IMR-90 (cell line): ENCODE results near the gene EMC9. TPM values are rescaled to one million over a fixed set of nuclear protein-coding genes. Genes with fewer than 3 reads are reported as not detected.

Source experiments
- ATAC-seq: fragments of 200-7000 bp; cut with Tn5 transposase; 2 replicates; pipeline ENCODE4 v1.9.1; 2020; ENCODE audit warnings: low read depth, mild to moderate bottlenecking, moderate library complexity
- BruUV-seq: library from RNA; stranded (reverse); fragments of 400-500 nt; replicated peaks from 2 replicates; lab custom pipeline; 2021; lab: Mats Ljungman, UMichigan
- CTCF ChIA-PET: fragments of 300-600 bp; formaldehyde crosslinking; extraction: SDS; loops from one replicate; lab custom pipeline; 2021; ENCODE audit warnings: antibody characterized with exemption; lab: Yijun Ruan, JAX
- POLR2A ChIA-PET: fragments of 300-600 bp; sonication (Branson Sonifier 250); formaldehyde crosslinking; loops from one replicate; lab custom pipeline; 2022; ENCODE audit warnings: antibody characterized with exemption; ENCODE audit not compliant: unreplicated experiment; lab: Charles Lee
- DNase-seq: peaks from one replicate; pipeline ENCODE4 v3.0.0; 2013
- H2AFZ ChIP-seq: replicated peaks from 2 replicates; pipeline ENCODE3; 2013; ENCODE audit warnings: low read length, mild to moderate bottlenecking; ENCODE audit not compliant: poor library complexity
- H2AK5ac ChIP-seq: 2 replicates; pipeline ENCODE4 v1.6.1; 2013; ENCODE audit warnings: low read depth, low read length, inconsistent platforms
- H2AK9ac ChIP-seq: replicated peaks from 2 replicates; pipeline ENCODE3; 2013; ENCODE audit warnings: mild to moderate bottlenecking, low read depth, low read length, moderate library complexity; ENCODE audit not compliant: poor library complexity
- H2BK120ac ChIP-seq: 2 replicates; pipeline ENCODE4 v1.6.1; 2013; ENCODE audit warnings: low read depth, low read length, inconsistent platforms
- H2BK15ac ChIP-seq: 3 replicates; pipeline ENCODE4 v1.6.1; 2013; ENCODE audit warnings: low read depth, low read length, inconsistent platforms
- H2BK20ac ChIP-seq: 2 replicates; pipeline ENCODE4 v1.6.1; 2013; ENCODE audit warnings: low read depth, mild to moderate bottlenecking, inconsistent platforms, low read length, moderate library complexity
- H2BK5ac ChIP-seq: 2 replicates; pipeline ENCODE4 v1.6.1; 2013; ENCODE audit warnings: mild to moderate bottlenecking, low read depth, low read length, inconsistent platforms; ENCODE audit not compliant: poor library complexity, severe bottlenecking
- H3K14ac ChIP-seq: replicated peaks from 2 replicates; pipeline ENCODE4 v1.6.1; 2013; ENCODE audit warnings: low read depth, low read length, inconsistent platforms
- H3K18ac ChIP-seq: 2 replicates; pipeline ENCODE4 v1.6.1; 2013; ENCODE audit warnings: low read depth, low read length, control low read depth
- H3K23ac ChIP-seq: 2 replicates; pipeline ENCODE4 v1.6.1; 2013; ENCODE audit warnings: low read depth, low read length, inconsistent platforms
- H3K27ac ChIP-seq: 2 replicates; pipeline ENCODE4 v1.5.1; 2013; ENCODE audit warnings: mild to moderate bottlenecking, control low read depth, low read length; ENCODE audit not compliant: insufficient read depth
- H3K27me3 ChIP-seq: 2 replicates; pipeline ENCODE4 v1.6.1; 2013; ENCODE audit warnings: low read length; ENCODE audit not compliant: control insufficient read depth, insufficient read depth
- H3K36me3 ChIP-seq: 2 replicates; pipeline ENCODE4 v1.6.1; 2013; ENCODE audit warnings: low read length, mixed read lengths; ENCODE audit not compliant: control insufficient read depth, insufficient read depth
- H3K4ac ChIP-seq: 2 replicates; pipeline ENCODE4 v1.6.1; 2013; ENCODE audit warnings: low read depth, low read length, inconsistent platforms
- H3K4me1 ChIP-seq: 2 replicates; pipeline ENCODE4 v1.6.1; 2013; ENCODE audit warnings: low read length, mixed read lengths; ENCODE audit not compliant: control insufficient read depth, insufficient read depth
- H3K4me2 ChIP-seq: 2 replicates; pipeline ENCODE4 v1.6.1; 2013; ENCODE audit warnings: low read depth, mild to moderate bottlenecking, control low read depth, low read length, moderate library complexity
- H3K4me3 ChIP-seq: 2 replicates; pipeline ENCODE4 v1.5.1; 2013; ENCODE audit warnings: low read depth, mild to moderate bottlenecking, control low read depth, low read length, moderate library complexity; ENCODE audit not compliant: insufficient read depth
- H3K56ac ChIP-seq: 2 replicates; pipeline ENCODE4 v1.6.1; 2013; ENCODE audit warnings: low read length, inconsistent platforms; ENCODE audit not compliant: insufficient read depth; ENCODE audit errors: extremely low read depth
- H3K79me1 ChIP-seq, 2 experiments: 2 replicates each; pipeline ENCODE4 v1.6.1; 2013; ENCODE audit warnings: low read length in 2 of 2, inconsistent platforms in 1 of 2, low read depth in 1 of 2
- H3K9ac ChIP-seq: 2 replicates; pipeline ENCODE4 v1.6.1; 2013; ENCODE audit warnings: low read depth, low read length, control low read depth
- H3K9me1 ChIP-seq: 2 replicates; pipeline ENCODE4 v1.6.1; 2013; ENCODE audit warnings: low read length, inconsistent platforms; ENCODE audit not compliant: insufficient read depth
- H3K9me3 ChIP-seq: 2 replicates; pipeline ENCODE4 v1.6.1; 2013; ENCODE audit warnings: low read length; ENCODE audit not compliant: control insufficient read depth, insufficient read depth
- H4K20me1 ChIP-seq: 2 replicates; pipeline ENCODE4 v1.6.1; 2013; ENCODE audit warnings: low read length, inconsistent platforms; ENCODE audit not compliant: insufficient read depth
- H4K5ac ChIP-seq: 2 replicates; pipeline ENCODE4 v1.6.1; 2013; ENCODE audit warnings: mild to moderate bottlenecking, low read depth, low read length, control low read depth
- H4K8ac ChIP-seq, 2 experiments: 2 replicates each; pipeline ENCODE4 v1.6.1; 2013; ENCODE audit warnings: low read depth in 2 of 2, low read length in 2 of 2, control low read depth in 1 of 2, inconsistent platforms in 1 of 2
- H4K91ac ChIP-seq: 2 replicates; pipeline ENCODE4 v1.6.1; 2013; ENCODE audit warnings: low read depth, low read length, inconsistent platforms; ENCODE audit not compliant: insufficient read depth
- CEBPB ChIP-seq: IDR thresholded peaks from 2 replicates; pipeline ENCODE4 v1.6.1; 2012; ENCODE audit warnings: low read depth, low read length, improper control_type of control experiment
- CHD1 ChIP-seq: IDR thresholded peaks from 2 replicates; pipeline ENCODE4 v1.6.1; 2012; ENCODE audit warnings: low read depth, low read length, improper control_type of control experiment
- CTCF ChIP-seq: conservative IDR thresholded peaks from 2 replicates; pipeline ENCODE4 v1.5.1; 2012; ENCODE audit warnings: mild to moderate bottlenecking, low read depth, low read length, improper control_type of control experiment
- FOS ChIP-seq: fragments of 150-350 bp; IDR thresholded peaks from 2 replicates; pipeline ENCODE4 v1.6.1; 2016; ENCODE audit warnings: low read depth, low read length
- MAZ ChIP-seq: IDR thresholded peaks from 2 replicates; pipeline ENCODE4 v1.6.1; 2012; ENCODE audit warnings: low read depth, mild to moderate bottlenecking, low read length, improper control_type of control experiment, moderate library complexity, borderline replicate concordance
- NFE2L2 ChIP-seq: fragments of 150-350 bp; IDR thresholded peaks from 2 replicates; pipeline ENCODE4 v1.6.1; 2016; ENCODE audit warnings: low read depth, mild to moderate bottlenecking, low read length
- POLR2A ChIP-seq: IDR thresholded peaks from 2 replicates; pipeline ENCODE4 v1.6.1; 2012; ENCODE audit warnings: mild to moderate bottlenecking, low read depth, low read length
- RAD21 ChIP-seq: IDR thresholded peaks from 2 replicates; pipeline ENCODE4 v1.6.1; 2012; ENCODE audit warnings: low read length, improper control_type of control experiment
- RCOR1 ChIP-seq: IDR thresholded peaks from 2 replicates; pipeline ENCODE4 v1.6.1; 2012; ENCODE audit warnings: mild to moderate bottlenecking, low read length, improper control_type of control experiment; ENCODE audit not compliant: insufficient replicate concordance
- RFX5 ChIP-seq: IDR thresholded peaks from 2 replicates; pipeline ENCODE4 v1.8.0; 2012; ENCODE audit warnings: low read depth, mild to moderate bottlenecking, low read length, moderate library complexity
- SMC3 ChIP-seq: fragments of 150-350 bp; IDR thresholded peaks from 2 replicates; pipeline ENCODE4 v1.6.1; 2016; ENCODE audit warnings: low read depth, mild to moderate bottlenecking, antibody characterized with exemption, low read length, moderate library complexity
- WGBS, 2 experiments: methylation state at CpG; one replicate each; pipeline versions ENCODE4 v1.1.5 to v1.1.7; 2013; ENCODE audit warnings: missing lambda C conversion rate in 2 of 2; ENCODE audit not compliant: insufficient read length in 1 of 2; ENCODE audit errors: extremely low coverage in 2 of 2; 5-methylcytosine and 5-hydroxymethylcytosine counted together
- dilution Hi-C: fragments of 300-500 bp; cut with HindIII; formaldehyde crosslinking; loops from one replicate; pipeline ENCODE4 v1.14.3; 2018; ENCODE audit warnings: low sequenced_read_pairs; ENCODE audit not compliant: unreplicated experiment
- in situ Hi-C: fragments of 300-500 bp; cut with MboI; formaldehyde crosslinking; loops from 3 replicates; pipeline ENCODE4 v1.14.3; 2019; ENCODE audit warnings: low sequenced_read_pairs, inconsistent platforms, mixed read lengths
- intact Hi-C: fragments of 100-400 bp; cut with micrococcal nuclease; formaldehyde crosslinking; loops from 2 replicates; pipeline ENCODE4 v1.10.0; 2022
- polyA plus RNA-seq, 3 experiments: library from polyadenylated mRNA; depleted of rRNA; stranded (reverse); fragments of >200 nt; gene quantifications; 2 replicates each; pipeline ENCODE4 v1.2.3, GENCODE V29; 2012; ENCODE audit warnings: low replicate concordance in 1 of 3
- total RNA-seq: library from RNA; depleted of rRNA; stranded (reverse); fragments of >200 nt; gene quantifications from 2 replicates; pipeline ENCODE4 v1.2.3, GENCODE V29; 2012

EMC9 gene
- total and polyA plus RNA-seq, 2 of the 4 experiments (the other 2 are of a cell fraction), result 15.1 to 19.2 TPM

- H2BK15ac ChIP-seq, result no peak overlapping the region
- H4K5ac ChIP-seq, result no peak overlapping the region
- no peak overlapping the region for H3K9ac ChIP-seq
- H3K79me1 ChIP-seq, result peaks cover 4 to 26% of the 10 kb centered on the region in 2 experiments; a peak in 3 of 4 replicates
- no peaks in the 10 kb centered on the region for H4K20me1 ChIP-seq
- H4K8ac ChIP-seq, result no peak overlapping the region
- no peak overlapping the region for H2BK20ac ChIP-seq
- no peak overlapping the region for H4K91ac ChIP-seq
- H3K27me3 ChIP-seq, result no peaks in the 10 kb centered on the region
- no peak overlapping the region for H3K23ac ChIP-seq
- no peak overlapping the region for H3K4ac ChIP-seq
- 94% methylated on average over 7 of the region's 14 CpGs; no CpG with 5 or more reads in 1 of the 2 experiments for WGBS, 2 experiments
- ATAC-seq (no peak), DNase-seq (no peak)
- H2AFZ ChIP-seq, result no peak overlapping the region
- peaks cover 83% of the 10 kb centered on the region for H3K36me3 ChIP-seq
- in situ Hi-C loops (no loop called here), dilution Hi-C loops (no loop called here), intact Hi-C loops (no loop called here)
- H3K18ac ChIP-seq, result no peak overlapping the region
- no peak overlapping the region for H3K27ac ChIP-seq
- H3K4me3 ChIP-seq, result no peak overlapping the region
- peaks cover 2% of the 10 kb centered on the region; the same call in 1 of the 2 replicates for H3K4me1 ChIP-seq
- no peak overlapping the region for H3K4me2 ChIP-seq
- no peak overlapping the region for H2AK5ac ChIP-seq
- no peak overlapping the region for H2BK5ac ChIP-seq
- no peak overlapping the region for H3K14ac ChIP-seq
- H2AK9ac ChIP-seq, result no peak overlapping the region
- peaks cover 7% of the 10 kb centered on the region for H3K9me1 ChIP-seq
- H3K56ac ChIP-seq, result no peak overlapping the region
- H3K9me3 ChIP-seq, result no peaks in the 10 kb centered on the region
- no TSS peak for BruUV-seq
- H2BK120ac ChIP-seq, result no peak overlapping the region
- ChIA-PET CTCF (no interaction called here), POLR2A (no interaction called here)
- TF ChIP-seq CHD1 (no peak), MAZ (no peak), NFE2L2 (no peak), FOS (no peak), POLR2A (no peak), RFX5 (no peak), CTCF (no peak), CEBPB (no peak), SMC3 (no peak), RCOR1 (no peak), RAD21 (no peak)
These were observed 40.9 kb upstream of the EMC9 start for GRCh38 chr14:24182110-24182882.
